ENCODE measurements around the gene OR56A3. TPM values are rescaled to one million over a fixed set of nuclear protein-coding genes. Genes with fewer than 3 reads are reported as not detected.

OR56A3 gene
- total RNA-seq, 1 experiment from 2014 or later, result not detected

- DNase-seq (ENCODE audit: low read depth, low spot score) (no peak), ATAC-seq (no peak)
- no peak within 1 kb of the TSS for H3K9ac ChIP-seq (ENCODE audit: low read length)
- intact Hi-C loops (cut with micrococcal nuclease), result loop anchor here (10.0 kb wide), 1 partner anchor 1268 kb away; no protein-coding TSS in a partner anchor
- CTCF ChIA-PET, result no interaction called here
- H3K9me2 ChIP-seq (ENCODE audit: insufficient read depth), result no peaks in the 10 kb centered on the region
- no peaks in the 10 kb centered on the region for H3K79me2 ChIP-seq (ENCODE audit: insufficient read depth, low read length)
- peaks cover 40% of the 10 kb centered on the region for H3K27me3 ChIP-seq (ENCODE audit: insufficient read depth, low read length)
- no peak for TF ChIP-seq POLR2A (IDR thresholded peaks at IDR 0.05; ENCODE audit: borderline replicate concordance, extremely low read depth, insufficient read depth, insufficient read length)
- no peak for TF ChIP-seq YY1 (IDR thresholded peaks at IDR 0.05; ENCODE audit: extremely low read depth, insufficient replicate concordance, low read depth, low read length)
- no peak for TF ChIP-seq JUND (IDR thresholded peaks at IDR 0.05)
- TF ChIP-seq REST (IDR thresholded peaks at IDR 0.05; ENCODE audit: low read depth), result no peak
- TF ChIP-seq EZH2phosphoT487 (IDR thresholded peaks at IDR 0.05; ENCODE audit: borderline replicate concordance), result no peak
- TF ChIP-seq POLR2AphosphoS5 (IDR thresholded peaks at IDR 0.05; ENCODE audit: low read depth, low read length), result no peak
- TF ChIP-seq ELF1 (IDR thresholded peaks at IDR 0.05; ENCODE audit: borderline replicate concordance, low read depth), result no peak
- TF ChIP-seq ZNF274 (IDR thresholded peaks at IDR 0.05; ENCODE audit: low read depth, low read length), result no peak
- no peak for TF ChIP-seq SP1 (IDR thresholded peaks at IDR 0.05; ENCODE audit: low read depth)
- no peak for TF ChIP-seq EZH2 (IDR thresholded peaks at IDR 0.05)
- no peak for TF ChIP-seq RAD21 (IDR thresholded peaks at IDR 0.05; ENCODE audit: low read depth)
- TF ChIP-seq CTCF (IDR thresholded peaks at IDR 0.05 in 2 of 3, conservative IDR thresholded peaks at IDR 0.05 in 1 of 3; ENCODE audit: borderline replicate concordance in 1 of 3, insufficient read depth in 1 of 3, low read depth in 2 of 3, low read length in 2 of 3), result no peak
- no peak for TF ChIP-seq ZBTB33 (IDR thresholded peaks at IDR 0.05; ENCODE audit: extremely low read depth, insufficient replicate concordance, low read length)
- TF ChIP-seq SRF (IDR thresholded peaks at IDR 0.05; ENCODE audit: low read depth), result no peak
- TF ChIP-seq MAX (IDR thresholded peaks at IDR 0.05), result no peak
- TF ChIP-seq FOSL1 (IDR thresholded peaks at IDR 0.05; ENCODE audit: low read depth), result no peak
- no peak for TF ChIP-seq TCF7L2 (IDR thresholded peaks at IDR 0.05; ENCODE audit: borderline replicate concordance, extremely low read depth, insufficient read depth, insufficient read length)
- TF ChIP-seq CBX3 (IDR thresholded peaks at IDR 0.05; ENCODE audit: low read depth), result no peak
- no TSS peak for BruUV-seq (replicated peaks)
- no peak within 1 kb of the TSS for H3K4me3 ChIP-seq (replicated peaks in 1 of 2; ENCODE audit: low read depth in 1 of 2, low read length in 2 of 2)
- POLR2A ChIA-PET, result no interaction called here
- no peaks in the 10 kb centered on the region for H4K20me1 ChIP-seq (ENCODE audit: insufficient read depth)
- no peak within 1 kb of the TSS for H3K27ac ChIP-seq (ENCODE audit: low read depth, low read length)
- no peaks in the 10 kb centered on the region for H3K36me3 ChIP-seq (ENCODE audit: control insufficient read depth in 1 of 2, insufficient read depth in 2 of 2, low read length in 2 of 2)
- no peak within 1 kb of the TSS for H2AFZ ChIP-seq (ENCODE audit: low read depth, low read length, poor library complexity, severe bottlenecking)
- no peak within 1 kb of the TSS for H3K4me2 ChIP-seq (ENCODE audit: low read length)
- H3K4me1 ChIP-seq (ENCODE audit: control insufficient read depth in 1 of 2, insufficient read depth in 2 of 2, low read length in 2 of 2), result no peaks in the 10 kb centered on the region
- no peaks in the 10 kb centered on the region for H3K9me3 ChIP-seq (ENCODE audit: control insufficient read depth in 1 of 2, insufficient read depth in 1 of 2, low read depth in 1 of 2, low read length in 2 of 2)
- RAD21 ChIA-PET (ENCODE audit: low non-redundant PET in 1 of 2, low total read pairs in 2 of 2, uncharacterized antibody in 2 of 2, unreplicated experiment in 2 of 2), result no interaction called here
These were observed 49.1 kb upstream of the OR56A3 start, which contains the start of gene OR52E5 for GRCh38 chr11:5892908-5893307. Gene OR52E5, plus strand, starts transcription at chr11:5893208. Its CDS starts 7,569 bp downstream, at chr11:5900777.
